ENCODE results near the gene ZNF599.

- TF ChIP-seq CTCF (IDR thresholded peaks at IDR 0.05) (no peak), EP300 (IDR thresholded peaks at IDR 0.05) (no peak)
Observed at GRCh38 chr19:34786236-34786635, 13.2 kb upstream of the ZNF599 start.

All from ovary (tissue), 3 donors.